ENCODE measurements around the gene GNAI3.

DNA sequence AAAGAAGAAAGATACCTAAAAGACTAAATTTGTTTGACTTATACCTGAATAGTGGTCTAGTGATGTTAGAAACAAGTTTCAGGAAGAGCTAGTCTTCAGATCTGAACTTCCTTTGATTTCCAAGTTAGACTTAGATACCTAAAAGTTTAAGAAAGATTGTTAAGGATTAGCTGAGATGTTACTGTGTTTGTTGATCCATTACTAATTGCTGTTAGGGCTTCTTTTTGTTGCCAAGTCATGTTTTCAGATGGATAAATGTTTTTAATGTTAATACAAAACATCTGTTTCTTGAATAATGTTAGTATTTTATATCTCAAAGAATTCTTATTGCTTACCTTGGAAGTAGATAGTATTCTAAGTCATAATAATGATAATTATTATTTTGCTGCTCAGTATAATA, 11.6 kb downstream of the GNAI3 start:
- TF ChIP-seq, protein P1, sequence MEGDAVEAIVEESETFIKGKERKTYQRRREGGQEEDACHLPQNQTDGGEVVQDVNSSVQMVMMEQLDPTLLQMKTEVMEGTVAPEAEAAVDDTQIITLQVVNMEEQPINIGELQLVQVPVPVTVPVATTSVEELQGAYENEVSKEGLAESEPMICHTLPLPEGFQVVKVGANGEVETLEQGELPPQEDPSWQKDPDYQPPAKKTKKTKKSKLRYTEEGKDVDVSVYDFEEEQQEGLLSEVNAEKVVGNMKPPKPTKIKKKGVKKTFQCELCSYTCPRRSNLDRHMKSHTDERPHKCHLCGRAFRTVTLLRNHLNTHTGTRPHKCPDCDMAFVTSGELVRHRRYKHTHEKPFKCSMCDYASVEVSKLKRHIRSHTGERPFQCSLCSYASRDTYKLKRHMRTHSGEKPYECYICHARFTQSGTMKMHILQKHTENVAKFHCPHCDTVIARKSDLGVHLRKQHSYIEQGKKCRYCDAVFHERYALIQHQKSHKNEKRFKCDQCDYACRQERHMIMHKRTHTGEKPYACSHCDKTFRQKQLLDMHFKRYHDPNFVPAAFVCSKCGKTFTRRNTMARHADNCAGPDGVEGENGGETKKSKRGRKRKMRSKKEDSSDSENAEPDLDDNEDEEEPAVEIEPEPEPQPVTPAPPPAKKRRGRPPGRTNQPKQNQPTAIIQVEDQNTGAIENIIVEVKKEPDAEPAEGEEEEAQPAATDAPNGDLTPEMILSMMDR (IDR thresholded peaks at IDR 0.05; ENCODE audit: low read length) = no peak
- no peak for TF ChIP-seq EZH2 (IDR thresholded peaks at IDR 0.05; ENCODE audit: borderline replicate concordance, low read length)
